T-helper 17 cell (primary cell): ENCODE data around the gene ARMC9. TPM values are rescaled to one million over a fixed set of nuclear protein-coding genes. Genes with fewer than 3 reads are reported as not detected.

ENCODE experiments used
- ATAC-seq: fragments of 150-1000 bp; cut with Tn5 transposase; 2 replicates; pipeline ENCODE4 v1.10.0; 2021; ENCODE audit warnings: mild to moderate bottlenecking, moderate library complexity
- DNase-seq, 3 donors: peaks; one replicate each; pipeline versions ENCODE4 v3.0.0 to v3.0.0-alpha.2; 2020 to 2021
- H3K9me3 ChIP-seq: one replicate; pipeline ENCODE4 v1.7.0; 2013; ENCODE audit warnings: low read length, mild to moderate bottlenecking; ENCODE audit not compliant: control insufficient read depth, poor library complexity, severe bottlenecking
- H3K27ac Mint-ChIP-seq: one replicate; pipeline ENCODE4 v1.8.0; 2022; ENCODE audit warnings: mild to moderate bottlenecking, moderate library complexity, mixed read lengths
- H3K27me3 Mint-ChIP-seq: one replicate; pipeline ENCODE4 v1.8.0; 2022; ENCODE audit warnings: mixed read lengths
- H3K36me3 Mint-ChIP-seq: one replicate; pipeline ENCODE4 v1.8.0; 2022; ENCODE audit warnings: low read depth, mixed read lengths
- H3K4me1 Mint-ChIP-seq: one replicate; pipeline ENCODE4 v1.8.0; 2022; ENCODE audit warnings: mild to moderate bottlenecking, mixed read lengths
- H3K4me3 Mint-ChIP-seq: one replicate; pipeline ENCODE4 v1.8.0; 2022; ENCODE audit warnings: mild to moderate bottlenecking, moderate library complexity, mixed read lengths
- total RNA-seq, 4 donors: library from RNA in 2 of 4; stranded (reverse) in 2 of 4; gene quantifications; one replicate each; pipeline ENCODE4 v1.2.3 and lab custom pipeline; 2022 to 2026

ARMC9 gene
- total RNA-seq, 2 donors from 2014 or later = 0.37 to 0.73 TPM

DNA sequence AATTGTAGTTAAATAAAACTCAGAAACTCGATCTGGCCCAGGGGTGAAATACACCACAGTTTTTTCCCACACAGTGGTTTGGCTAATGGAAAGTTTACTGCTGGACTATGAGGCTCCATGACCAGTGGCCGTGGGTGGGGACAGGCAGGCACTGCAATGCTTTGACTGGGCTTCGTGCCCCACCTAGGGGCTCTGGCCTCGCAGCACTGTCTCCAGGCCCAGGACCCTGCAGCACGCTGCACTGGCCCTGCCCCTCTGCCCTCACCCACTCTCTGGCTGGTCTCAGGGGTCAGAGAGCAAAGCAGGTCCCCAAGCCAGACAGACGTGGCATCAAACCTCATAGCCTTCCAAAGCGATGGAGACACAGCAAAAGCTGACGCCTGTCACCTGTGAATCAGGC is 183.7 kb downstream of the ARMC9 start:
- Mint-ChIP-seq H3K27me3 (peaks cover 2% of the 10 kb centered on the region), H3K36me3 (peaks cover 9% of the 10 kb centered on the region), H3K27ac (no peak overlapping the region), H3K4me3 (no peak overlapping the region), H3K4me1 (peaks cover 2% of the 10 kb centered on the region)
- no peaks in the 10 kb centered on the region for H3K9me3 ChIP-seq
- DNase-seq = no peak
- ATAC-seq = no peak

DNA sequence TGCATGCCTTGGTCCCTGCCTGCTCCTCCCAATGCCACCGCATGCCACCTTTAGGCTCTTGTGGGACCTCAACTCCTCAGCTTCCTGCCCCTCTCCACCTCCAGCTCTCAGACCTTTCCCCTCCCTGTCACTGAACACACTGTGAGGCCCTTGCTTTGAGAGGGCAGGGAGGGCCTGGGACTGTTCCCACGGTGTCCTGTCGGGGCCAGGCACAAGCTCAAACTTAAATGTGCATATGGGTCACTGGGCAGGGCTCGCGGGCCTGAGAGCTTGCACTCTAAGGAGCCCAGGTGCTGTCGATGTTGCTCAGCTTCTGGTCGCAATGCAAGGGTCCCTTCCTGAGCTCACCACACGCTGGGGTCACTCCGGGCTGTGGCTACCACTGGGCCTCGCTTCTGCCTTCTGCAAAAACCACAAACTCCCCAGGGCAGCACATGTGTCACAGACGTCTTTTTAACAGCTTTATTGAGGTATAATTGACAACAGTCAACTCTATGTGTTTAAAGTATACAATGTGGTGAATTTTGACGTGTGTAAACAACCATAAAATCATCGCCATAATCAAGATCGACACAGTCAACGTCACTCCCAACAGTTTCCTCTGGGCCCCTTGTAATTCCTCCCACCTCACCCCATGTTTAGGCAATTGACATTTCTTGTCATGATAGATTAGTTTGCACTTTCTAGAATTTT is 185.1 kb downstream of the ARMC9 start:
- H3K36me3 Mint-ChIP-seq = peaks cover 8% of the 10 kb centered on the region
- H3K27me3 Mint-ChIP-seq = peaks cover 5% of the 10 kb centered on the region
- no peaks in the 10 kb centered on the region for H3K4me1 Mint-ChIP-seq
- H3K27ac Mint-ChIP-seq = no peak overlapping the region
- DNase-seq = no peak
- no peaks in the 10 kb centered on the region for H3K9me3 ChIP-seq
- no peak for ATAC-seq
- no peak overlapping the region for H3K4me3 Mint-ChIP-seq

DNA sequence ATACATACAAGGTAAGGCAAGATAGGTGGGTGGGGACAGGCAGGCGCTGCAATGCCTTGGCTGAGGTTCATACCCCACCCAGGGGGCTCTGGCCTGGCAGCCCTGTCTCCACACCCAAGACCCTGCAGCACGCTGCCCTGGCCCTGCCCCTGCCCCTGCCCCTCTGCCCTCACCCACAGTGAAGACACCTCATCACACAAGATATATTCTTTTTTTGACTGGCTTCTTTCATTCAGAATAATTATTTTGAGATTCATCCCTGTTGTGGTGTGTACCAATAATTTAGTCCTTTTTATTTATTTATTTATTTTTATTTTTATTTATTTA is 185.6 kb downstream of the ARMC9 start:
- ATAC-seq (no peak), DNase-seq (no peak)
- Mint-ChIP-seq H3K36me3 (peaks cover 8% of the 10 kb centered on the region), H3K4me3 (no peak overlapping the region), H3K27me3 (peaks cover 8% of the 10 kb centered on the region), H3K27ac (no peak overlapping the region), H3K4me1 (no peaks in the 10 kb centered on the region)
- no peaks in the 10 kb centered on the region for H3K9me3 ChIP-seq

DNA sequence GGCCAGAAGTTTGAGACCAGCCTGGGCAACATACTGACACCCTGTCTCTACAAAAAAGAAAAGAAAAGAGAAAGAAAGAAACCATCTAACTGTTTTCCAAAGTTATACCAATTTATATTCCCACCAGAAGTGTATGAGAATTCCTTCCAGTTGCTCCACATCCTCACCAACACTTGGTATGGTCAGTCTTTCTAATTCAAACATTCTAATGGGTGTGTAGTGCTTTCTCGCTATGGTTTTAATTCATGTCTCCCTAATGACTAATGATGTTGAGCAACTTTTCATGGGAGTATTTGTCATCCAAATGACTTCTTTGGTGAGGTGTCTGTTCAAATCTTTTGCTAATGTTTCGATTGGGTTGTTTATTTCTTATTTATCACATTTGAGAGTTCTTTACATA is 186.5 kb downstream of the ARMC9 start:
- no peak for ATAC-seq
- Mint-ChIP-seq H3K27ac (no peak overlapping the region), H3K4me1 (no peaks in the 10 kb centered on the region), H3K27me3 (peaks cover 15% of the 10 kb centered on the region), H3K4me3 (no peak overlapping the region), H3K36me3 (peaks cover 8% of the 10 kb centered on the region)
- DNase-seq = no peak
- H3K9me3 ChIP-seq = no peaks in the 10 kb centered on the region

DNA sequence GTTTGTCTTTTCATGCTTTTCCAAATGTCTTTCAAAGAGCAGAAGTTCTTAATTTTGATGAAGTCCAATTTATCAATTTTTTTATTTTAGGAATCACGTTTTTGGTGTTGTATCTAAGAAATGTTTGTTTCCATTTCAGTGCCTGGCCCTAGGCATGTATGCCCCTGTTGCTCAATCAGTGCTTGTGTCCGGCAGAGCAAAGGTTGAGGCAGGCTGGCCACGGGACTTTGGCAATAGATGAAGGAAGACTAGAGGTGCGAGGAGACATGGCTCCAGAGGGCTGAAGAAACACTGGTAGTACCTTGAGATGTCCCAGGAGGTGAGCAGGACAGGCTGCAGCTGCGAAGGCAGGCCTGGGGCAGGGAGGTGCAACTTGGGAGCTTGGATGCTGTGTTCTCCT is 187.0 kb downstream of the ARMC9 start:
- Mint-ChIP-seq H3K4me3 (no peak overlapping the region), H3K27me3 (peaks cover 15% of the 10 kb centered on the region), H3K36me3 (peaks cover 8% of the 10 kb centered on the region), H3K4me1 (no peaks in the 10 kb centered on the region), H3K27ac (no peak overlapping the region)
- H3K9me3 ChIP-seq = no peaks in the 10 kb centered on the region
- DNase-seq = no peak
- no peak for ATAC-seq

DNA sequence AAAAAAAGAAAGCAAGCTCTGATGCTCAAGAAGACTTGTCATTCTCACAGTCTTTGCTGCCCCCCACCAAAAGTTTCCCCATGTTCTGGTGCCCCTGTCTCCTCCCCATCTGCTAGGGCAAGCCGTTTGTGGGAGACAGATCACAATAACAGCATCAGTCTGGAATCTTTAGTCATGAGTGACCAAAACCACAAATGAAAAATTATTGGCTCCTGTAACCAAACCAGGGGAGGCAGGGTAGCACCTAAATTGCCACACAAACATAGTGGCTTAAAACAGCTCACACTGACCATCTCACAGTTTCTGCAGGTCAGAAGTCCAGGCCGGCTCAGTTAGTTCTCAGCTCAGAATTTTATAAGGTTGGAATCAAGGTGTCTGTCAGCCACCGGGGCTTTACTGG is 188.0 kb downstream of the ARMC9 start:
- no peak for DNase-seq
- H3K4me1 Mint-ChIP-seq = peaks cover under 1% of the 10 kb centered on the region
- peaks cover 23% of the 10 kb centered on the region for H3K27me3 Mint-ChIP-seq
- H3K4me3 Mint-ChIP-seq = no peak overlapping the region
- ATAC-seq = no peak
- H3K9me3 ChIP-seq = no peaks in the 10 kb centered on the region
- H3K27ac Mint-ChIP-seq = no peak overlapping the region
- H3K36me3 Mint-ChIP-seq = peaks cover 6% of the 10 kb centered on the region

DNA sequence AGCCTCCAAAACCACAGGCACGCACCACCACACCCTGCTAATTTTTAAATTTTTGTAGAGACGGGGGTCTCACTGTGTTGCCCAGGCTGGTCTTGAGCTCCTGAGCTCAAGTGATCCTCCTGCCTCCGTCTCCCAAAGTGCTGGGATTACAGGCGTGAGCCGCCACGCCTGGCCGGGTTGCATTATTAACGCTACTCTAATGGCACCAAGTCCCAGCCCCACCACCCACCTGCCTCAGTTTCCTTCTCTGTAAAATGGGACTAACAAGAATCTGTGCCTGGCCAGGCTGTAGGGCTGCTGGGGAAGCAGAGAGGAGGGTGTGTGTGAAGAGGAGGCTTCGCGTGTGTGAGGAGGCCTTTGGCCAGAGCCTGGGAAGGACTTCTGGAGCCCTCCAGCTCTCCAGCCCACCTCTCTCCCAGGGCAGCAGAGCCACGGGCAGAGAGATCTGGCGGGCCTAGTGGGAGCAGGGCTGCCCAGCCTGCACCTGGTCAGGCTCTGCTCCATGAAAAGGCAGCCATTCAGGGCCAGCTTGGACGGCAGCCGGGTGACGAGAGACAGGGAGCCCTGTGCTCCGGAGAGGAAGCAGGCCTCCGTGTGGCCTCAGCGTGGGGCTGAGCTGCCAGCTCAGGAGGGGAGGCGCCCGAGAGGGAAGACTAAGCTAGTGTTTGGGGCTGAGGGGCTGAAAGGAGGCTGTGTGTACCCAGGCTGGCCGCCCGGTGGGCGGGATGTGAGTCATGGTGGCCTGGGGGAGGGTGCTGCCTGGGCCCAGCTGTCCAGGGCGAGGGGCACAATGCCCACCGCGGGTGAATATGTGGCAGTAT is 189.7 kb downstream of the ARMC9 start:
- Mint-ChIP-seq H3K36me3 (peaks cover 3% of the 10 kb centered on the region), H3K4me3 (no peak overlapping the region), H3K27ac (peak overlapping the region; percentile 65), H3K27me3 (peaks cover 40% of the 10 kb centered on the region), H3K4me1 (peaks cover 4% of the 10 kb centered on the region)
- DNase-seq (no peak), ATAC-seq (no peak)
- H3K9me3 ChIP-seq = no peaks in the 10 kb centered on the region

DNA sequence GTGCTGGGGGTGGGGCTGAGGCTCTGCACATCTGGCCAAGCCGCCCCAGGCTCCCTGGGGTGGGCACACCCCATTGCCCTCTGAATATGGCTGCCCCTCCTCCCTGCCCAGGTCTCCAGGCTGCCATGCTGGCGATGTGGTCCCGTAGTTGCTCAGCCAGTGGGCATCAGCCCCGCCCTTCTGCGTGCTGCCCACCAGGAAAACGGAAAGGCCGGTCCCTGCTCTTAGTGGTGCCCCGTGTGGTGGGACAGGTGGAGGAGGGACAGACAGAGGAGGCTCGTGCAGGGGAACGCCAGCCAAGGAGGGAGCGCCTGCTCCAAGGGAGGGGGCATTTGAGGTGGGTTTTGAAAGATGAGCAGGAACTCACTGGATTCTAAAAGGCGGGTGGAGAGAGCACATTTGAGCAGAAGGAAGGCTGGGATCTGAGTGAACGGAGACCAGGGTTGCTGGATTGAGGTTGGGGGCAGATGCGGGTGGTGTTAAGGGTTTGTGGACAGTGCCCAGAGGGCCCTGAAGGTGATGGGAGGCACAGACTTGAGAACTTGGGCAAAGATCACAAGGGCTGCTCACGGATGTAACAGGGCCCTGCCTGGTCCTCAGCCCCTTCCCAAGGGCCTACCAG is 190.4 kb downstream of the ARMC9 start:
- Mint-ChIP-seq H3K36me3 (peaks cover 3% of the 10 kb centered on the region), H3K4me3 (no peak overlapping the region), H3K27ac (peak overlapping the region; percentile 65), H3K27me3 (peaks cover 47% of the 10 kb centered on the region), H3K4me1 (peaks cover 11% of the 10 kb centered on the region)
- ATAC-seq (no peak), DNase-seq (no peak)
- H3K9me3 ChIP-seq = no peaks in the 10 kb centered on the region

DNA sequence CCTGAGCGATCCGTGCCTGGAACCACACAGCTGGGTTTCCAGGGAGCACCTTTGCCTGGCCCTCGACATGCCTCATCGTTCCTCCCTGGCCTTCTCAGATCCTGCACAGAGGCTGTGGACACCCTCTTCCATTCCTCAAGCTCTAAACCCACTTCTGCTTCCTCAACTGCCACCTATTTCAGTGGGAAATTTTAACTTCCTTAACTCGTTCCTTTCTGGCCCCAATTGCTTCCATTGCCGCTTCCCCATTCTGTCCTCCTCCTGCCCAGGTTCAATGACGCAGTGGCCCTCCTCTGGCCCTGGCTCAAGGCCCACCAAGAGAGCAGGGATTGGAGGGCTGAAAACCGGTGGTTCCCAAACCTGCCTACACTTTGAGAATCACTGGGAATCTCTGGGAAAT is 192.2 kb downstream of the ARMC9 start:
- DNase-seq (no peak), ATAC-seq (no peak)
- Mint-ChIP-seq H3K27me3 (peaks cover 61% of the 10 kb centered on the region), H3K27ac (peak overlapping the region; percentile 41), H3K4me3 (no peak overlapping the region), H3K4me1 (peaks cover 12% of the 10 kb centered on the region), H3K36me3 (peaks cover 3% of the 10 kb centered on the region)
- H3K9me3 ChIP-seq = no peaks in the 10 kb centered on the region

DNA sequence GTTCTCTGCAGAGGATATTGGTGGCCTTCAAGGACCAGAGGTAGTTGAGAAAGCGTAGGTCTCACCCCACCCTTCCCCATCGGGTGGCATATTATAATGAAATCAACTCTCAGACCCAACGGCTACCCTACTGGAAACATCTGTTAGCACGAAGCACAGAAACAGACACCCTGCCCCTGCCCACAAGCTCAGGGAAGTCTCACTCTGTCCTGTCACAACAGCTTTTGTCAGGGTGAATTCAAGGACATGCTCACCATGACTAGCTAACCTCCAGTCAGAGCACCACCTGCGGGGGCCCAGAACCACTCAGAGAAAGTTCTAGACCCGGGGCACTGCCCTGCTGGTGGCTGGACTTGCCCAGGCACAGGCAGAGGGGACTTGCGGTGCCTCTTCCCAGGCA is 193.6 kb downstream of the ARMC9 start:
- peaks cover 69% of the 10 kb centered on the region for H3K27me3 Mint-ChIP-seq
- no peak overlapping the region for H3K27ac Mint-ChIP-seq
- H3K9me3 ChIP-seq = no peaks in the 10 kb centered on the region
- no peak for ATAC-seq
- no peak overlapping the region for H3K4me3 Mint-ChIP-seq
- peaks cover 14% of the 10 kb centered on the region for H3K4me1 Mint-ChIP-seq
- no peaks in the 10 kb centered on the region for H3K36me3 Mint-ChIP-seq
- no peak for DNase-seq

DNA sequence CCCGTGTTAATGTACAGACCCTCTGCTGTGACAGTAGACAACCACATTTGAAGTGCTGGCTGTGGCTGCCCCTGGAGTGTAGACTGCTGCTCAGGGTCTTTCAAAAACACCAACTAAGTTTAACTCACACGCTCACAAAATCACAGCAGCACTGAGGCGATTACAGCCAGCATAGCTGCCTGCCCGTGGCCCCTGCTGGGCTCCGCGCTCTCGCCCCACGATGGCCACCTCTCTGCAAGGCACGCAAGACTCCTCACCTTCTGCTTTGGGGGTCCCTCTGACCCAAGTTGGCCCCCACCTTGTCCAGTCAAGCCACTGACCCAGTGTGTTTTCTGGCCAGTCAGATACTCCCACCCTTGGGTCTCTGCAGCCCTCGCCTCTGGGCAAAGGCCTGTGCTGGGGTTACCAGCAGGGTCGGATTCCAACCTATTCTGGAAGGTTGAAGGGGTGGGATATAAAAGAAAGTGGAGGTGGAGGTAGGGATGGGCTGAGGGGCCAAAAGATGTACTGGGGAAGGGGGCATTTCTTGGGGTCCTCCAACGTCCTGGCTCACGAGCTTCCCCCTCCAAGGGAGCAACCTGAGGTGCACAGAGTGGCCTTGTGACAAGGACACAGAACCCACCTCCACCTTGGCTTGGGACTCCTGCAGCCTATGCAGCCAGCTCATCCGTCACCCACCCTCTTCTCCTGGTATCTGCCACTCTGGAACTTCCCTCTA is 194.2 kb downstream of the ARMC9 start:
- H3K4me3 Mint-ChIP-seq = no peak overlapping the region
- ATAC-seq (no peak), DNase-seq (no peak)
- H3K36me3 Mint-ChIP-seq = no peaks in the 10 kb centered on the region
- H3K27ac Mint-ChIP-seq = no peak overlapping the region
- no peaks in the 10 kb centered on the region for H3K9me3 ChIP-seq
- peaks cover 16% of the 10 kb centered on the region for H3K4me1 Mint-ChIP-seq
- H3K27me3 Mint-ChIP-seq = peaks cover 72% of the 10 kb centered on the region

DNA sequence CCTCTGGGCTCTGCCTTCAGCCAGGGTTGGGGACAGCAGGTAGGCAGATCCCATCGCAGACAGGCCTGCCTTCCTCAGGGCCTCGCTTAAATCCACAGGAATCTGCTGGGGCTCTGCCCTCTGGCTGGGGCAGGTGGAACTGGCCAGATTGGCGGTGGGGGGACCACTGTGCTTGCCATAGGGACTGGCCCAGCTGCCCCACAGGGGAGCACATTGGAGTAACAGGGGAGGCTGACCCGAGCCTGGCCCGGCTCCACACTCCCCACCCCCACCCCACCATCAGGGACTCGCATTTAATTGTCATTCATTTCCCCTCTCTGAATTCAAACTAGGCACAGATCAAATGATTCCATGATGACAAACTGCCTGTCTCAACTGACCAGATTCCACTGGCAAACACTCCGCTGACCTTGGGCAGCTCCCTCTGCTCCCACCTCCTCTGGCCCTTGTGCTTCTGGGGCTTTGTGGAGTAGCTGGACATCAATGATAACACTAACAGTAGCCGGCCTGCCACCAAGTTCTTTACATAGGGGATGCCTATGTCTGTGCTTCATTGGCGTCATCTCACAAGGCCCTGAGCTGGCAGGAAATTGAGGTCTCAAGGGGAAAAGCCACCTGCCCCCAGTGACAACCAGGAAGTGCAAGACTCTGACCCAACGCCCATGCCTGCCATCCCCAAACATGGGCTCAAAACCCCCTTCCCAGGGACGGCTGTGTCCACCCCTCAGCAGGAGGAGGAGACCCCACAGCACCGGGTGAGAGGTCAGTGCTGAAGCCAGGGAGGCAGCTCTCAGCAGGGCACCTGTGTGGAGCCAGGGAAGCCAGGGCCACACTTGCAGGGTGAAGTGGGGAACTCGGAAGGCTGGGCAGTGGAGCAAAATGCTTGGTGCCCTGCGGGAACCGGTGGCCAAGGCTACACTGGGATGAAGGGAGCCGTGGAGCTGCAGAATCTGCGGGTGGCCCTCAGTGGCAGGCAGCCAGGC is 195.0 kb downstream of the ARMC9 start:
- Mint-ChIP-seq H3K4me1 (peaks cover 16% of the 10 kb centered on the region), H3K36me3 (no peaks in the 10 kb centered on the region), H3K27ac (no peak overlapping the region), H3K27me3 (peaks cover 70% of the 10 kb centered on the region), H3K4me3 (peak overlapping the region; percentile 79)
- ATAC-seq = peak; percentile 65
- DNase-seq = no peak
- no peaks in the 10 kb centered on the region for H3K9me3 ChIP-seq
